HG02610 (cell line): ENCODE results near the gene TMEM204.

Experiments
- ATAC-seq: cut with Tn5 transposase; IDR thresholded peaks from one replicate; pipeline ENCODE4 v1.9.1; 2021; ENCODE audit warnings: mild to moderate bottlenecking, moderate library complexity; ENCODE audit not compliant: unreplicated experiment

The TMEM204 gene

DNA sequence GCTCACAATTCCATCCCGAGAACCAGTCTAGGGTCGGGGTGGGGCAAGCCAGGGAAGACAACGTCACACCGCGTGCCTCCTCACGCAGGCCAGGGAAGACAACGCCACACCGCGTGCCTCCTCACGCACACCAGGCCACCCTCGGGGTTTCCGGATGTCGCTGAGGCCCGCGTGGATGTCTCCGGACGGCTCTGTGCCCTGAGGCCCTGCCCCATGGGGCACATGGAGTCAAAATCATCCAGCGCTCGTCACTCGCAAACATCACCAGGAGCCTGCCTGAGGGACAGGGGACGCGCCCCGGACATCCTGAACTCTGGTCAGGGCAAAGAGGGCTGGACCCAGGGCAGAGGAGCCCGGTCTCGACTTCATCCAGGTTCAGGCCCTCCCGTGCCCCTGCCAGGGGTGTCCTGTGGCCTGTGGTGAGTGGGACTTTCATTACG, 3.7 kb downstream of the TMEM204 start:
- ATAC-seq, result no peak

DNA sequence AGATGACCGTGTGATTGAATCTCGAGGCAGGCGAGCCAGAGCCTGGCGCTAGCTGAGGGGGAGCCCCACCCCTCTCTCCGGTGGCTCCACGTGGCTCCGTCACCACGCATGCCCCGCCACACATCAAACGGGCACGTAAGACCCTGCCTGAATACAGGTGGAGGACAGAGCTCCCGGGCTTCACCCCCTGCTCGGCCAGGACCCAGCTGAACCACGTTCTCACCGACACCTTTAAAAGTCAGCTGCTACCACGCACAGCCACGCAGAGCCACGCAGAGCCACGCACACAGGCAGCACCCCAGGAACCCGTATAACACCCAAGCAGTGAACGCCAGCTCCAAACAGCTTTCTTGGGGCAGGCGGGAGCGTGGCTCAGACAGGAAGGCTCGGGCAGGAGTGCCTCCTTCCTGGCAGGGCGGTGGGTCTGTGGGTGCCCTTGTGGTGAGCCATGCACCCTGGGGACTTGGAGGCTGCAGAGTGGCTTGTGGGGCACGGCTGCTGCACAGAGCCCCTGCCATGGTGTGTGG, 4.4 kb downstream of the TMEM204 start:
- ATAC-seq, result no peak

- no peak for ATAC-seq
Measured at GRCh38 chr16:1538804-1539520, 5.5 kb downstream of the TMEM204 start.

DNA sequence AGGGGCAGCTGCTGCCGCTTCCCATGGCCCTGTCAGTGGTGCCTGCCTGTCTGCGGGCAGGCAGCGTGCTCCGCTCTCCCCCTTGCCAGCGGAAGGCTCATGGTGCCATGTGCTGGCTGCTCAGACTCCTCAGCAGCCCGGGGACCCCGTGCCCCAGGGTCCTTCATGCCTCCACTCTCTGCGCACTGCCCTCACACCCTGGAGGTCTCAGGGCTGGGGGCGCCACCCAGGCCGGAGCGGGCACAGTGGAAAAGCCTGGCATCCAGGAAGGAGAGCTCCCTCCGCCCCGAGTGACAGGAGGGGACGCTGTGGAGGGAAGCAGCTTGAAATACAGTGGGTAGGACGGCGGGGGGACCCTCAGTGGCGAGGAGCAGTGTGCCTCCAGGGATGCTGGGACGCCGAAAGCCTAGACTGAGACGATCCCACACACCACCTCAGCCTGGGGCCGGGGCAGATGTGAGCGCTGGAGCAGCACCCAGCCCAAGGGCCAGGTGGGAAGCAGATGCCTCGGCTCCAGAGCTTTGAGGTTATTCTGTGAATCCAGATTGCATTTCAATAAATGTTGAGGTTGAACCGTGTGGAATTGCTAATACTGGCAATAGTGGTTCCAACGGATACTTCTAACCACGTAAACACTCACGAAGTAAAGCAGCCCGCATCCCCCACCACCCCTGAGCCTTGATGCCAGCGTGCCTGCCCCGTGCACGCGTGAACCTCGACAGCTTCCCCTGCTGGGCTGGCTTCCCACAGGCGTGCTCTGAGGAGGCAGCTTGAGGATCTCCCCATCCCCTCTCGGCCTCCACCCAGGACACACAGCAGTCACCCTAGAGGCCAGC, 6.5 kb downstream of the TMEM204 start:
- no peak for ATAC-seq

GRCh38 chr16:1540556-1540855, 7.0 kb downstream of the TMEM204 start:
- no peak for ATAC-seq

- ATAC-seq, result no peak
Measured at GRCh38 chr16:1541293-1542165, 8.1 kb downstream of the TMEM204 start.

GRCh38 chr16:1542166-1542500, 8.7 kb downstream of the TMEM204 start:
- ATAC-seq, result no peak

DNA sequence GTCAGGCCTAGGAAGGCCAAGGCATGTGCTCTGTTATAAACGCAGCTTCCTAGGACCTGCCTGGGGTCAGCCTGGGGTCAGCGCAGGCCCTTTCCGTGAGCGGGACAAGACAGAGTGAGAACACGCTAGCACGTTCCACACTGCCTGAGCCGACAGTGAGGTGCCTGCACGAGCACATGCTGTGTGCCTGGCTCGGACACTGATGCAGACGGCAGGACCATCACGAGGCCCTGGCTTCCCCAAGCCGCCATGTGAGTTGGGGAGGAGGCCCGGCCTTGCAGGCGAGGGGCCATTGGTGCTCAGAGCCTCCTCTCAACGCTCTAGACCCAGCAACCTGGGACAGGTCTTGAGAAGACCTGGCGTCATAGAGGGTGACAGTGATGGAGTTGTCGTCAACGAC, 9.1 kb downstream of the TMEM204 start:
- ATAC-seq, result no peak

DNA sequence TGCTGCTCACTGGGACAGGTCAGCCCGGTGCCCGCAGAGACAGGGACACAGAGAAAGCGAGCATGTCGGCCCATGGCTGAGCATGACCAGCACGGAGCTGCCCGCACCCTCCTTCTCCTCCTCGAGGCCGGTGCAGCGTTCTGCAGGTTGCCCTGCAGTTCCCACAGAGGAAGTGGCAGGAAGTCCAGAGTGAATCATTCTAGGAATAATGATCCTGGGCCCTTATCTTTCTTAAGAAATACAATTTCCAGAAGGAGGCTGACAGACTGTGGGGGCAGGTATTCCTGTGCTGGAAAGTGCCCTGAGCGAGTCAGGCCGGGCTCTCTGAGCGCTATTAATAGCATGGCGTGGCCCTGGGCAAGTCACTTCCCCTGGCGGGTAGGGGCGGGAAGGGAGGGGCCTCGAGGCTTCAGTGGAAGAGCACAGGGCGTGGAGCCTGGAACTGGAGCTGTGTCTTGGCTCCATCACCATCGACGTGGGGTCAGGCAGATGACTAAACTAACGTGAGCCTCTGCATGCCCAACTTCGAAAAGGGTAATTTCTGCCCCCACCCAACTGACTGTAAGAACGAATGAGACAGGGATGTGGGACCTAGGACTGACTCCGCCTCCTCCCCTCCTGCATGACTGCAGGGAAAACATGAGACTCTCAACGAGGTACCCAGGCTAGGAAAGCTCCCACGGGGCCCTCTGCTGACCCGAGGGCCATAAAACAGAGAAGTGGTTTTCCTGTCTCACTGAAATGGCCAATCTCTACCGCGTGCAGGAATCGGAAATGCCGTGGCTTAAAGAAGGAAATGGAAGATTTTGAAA, 9.8 kb downstream of the TMEM204 start:
- no peak for ATAC-seq

- no peak for ATAC-seq
Measured at GRCh38 chr16:1545044-1546040, 11.9 kb downstream of the TMEM204 start.

GRCh38 chr16:1546430-1546829, 13.0 kb downstream of the TMEM204 start:
- ATAC-seq, result no peak

DNA sequence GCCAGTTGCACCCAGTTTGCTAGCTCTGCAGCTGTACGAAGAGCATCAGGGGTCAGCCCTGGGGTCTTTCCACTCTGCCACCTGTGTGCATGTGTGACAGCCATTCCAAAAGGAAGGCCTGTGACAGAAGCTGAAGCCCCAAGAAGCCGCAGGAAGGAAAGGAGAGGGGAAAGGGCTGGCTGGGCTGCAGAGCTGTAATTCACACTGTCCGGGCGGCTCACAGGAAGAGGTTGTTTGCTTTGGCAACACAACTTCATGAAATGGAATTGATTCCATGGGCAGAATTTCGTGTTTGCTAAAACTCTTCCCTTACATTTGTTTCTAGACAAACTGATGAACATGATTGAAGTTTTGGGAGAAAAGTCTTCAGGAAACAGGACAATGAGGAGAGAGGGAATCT, 14.8 kb downstream of the TMEM204 start:
- ATAC-seq, result no peak

- no peak for ATAC-seq
Measured at GRCh38 chr16:1548727-1549126, 15.3 kb downstream of the TMEM204 start.

- no peak for ATAC-seq
Measured at GRCh38 chr16:1550069-1550468, 16.6 kb downstream of the TMEM204 start.

DNA sequence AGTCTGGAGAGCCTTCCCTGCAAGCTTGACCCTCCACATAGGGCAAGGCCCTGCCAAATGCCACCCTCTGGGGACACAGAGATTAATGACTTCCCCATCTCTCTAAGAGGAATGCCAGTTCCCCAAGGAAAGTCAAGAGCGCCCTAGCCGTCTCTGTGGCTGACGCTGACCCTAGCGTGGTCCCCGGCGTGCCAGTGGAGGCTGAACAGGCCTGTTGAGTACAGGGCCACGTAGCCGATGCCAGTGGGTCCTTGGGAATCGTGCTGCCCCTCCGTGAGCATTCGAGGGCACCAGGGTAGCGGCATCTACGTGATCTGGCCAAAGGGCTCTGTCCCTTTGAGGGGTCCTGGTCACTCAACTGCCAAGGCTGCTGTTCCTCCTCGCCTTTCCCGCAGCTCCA, 17.2 kb downstream of the TMEM204 start:
- ATAC-seq, result no peak

GRCh38 chr16:1551166-1551565, 17.7 kb downstream of the TMEM204 start:
- ATAC-seq, result no peak

GRCh38 chr16:1552129-1552528, 18.7 kb downstream of the TMEM204 start:
- ATAC-seq, result no peak

DNA sequence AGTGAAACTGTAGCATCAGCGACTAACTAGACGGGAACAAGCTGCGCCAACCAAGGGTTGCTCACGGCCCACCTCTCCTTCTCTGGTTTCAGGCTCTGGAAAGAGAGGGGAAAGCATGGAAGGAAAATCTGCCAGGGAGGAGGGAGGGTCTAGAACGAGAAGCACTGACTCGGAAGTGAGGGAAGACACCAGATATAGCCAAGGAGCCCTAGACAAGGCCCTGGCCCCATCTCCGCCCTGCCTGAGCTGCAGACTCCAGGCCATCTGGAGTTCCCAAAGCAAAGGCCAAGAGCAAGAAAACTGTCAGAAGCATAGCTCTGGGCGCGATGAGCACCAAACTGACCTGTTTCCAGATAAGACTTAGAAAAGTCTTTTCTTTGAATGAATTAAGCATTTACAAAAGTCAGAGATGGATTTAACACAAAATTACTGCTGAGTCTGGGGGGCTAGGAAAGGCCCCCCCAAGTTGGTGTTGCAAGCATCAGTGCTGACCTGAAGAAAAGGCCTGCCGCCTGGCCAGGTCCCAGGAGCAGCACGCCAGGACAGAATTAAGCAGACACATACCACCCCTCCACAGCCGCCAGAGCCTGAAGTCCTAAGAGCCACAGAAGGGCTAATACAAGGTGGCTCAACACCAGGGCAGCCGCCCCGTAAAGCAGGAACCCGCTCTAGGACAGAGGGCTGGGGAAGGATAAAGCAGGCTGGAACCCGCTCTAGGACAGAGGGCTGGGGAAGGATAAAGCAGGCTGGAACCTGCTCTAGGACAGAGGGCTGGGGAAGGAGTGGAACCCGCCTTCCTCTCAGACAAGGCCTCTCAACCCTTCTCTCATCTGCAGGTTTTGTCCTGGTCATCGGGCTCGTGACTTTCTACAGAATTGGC, 20.7 kb downstream of the TMEM204 start:
- no peak for ATAC-seq
